Measurements from ENCODE around the gene CARD10.
"Not testable (repeated sequence)": the region's sequence is repeated elsewhere in the genome, so short reads cannot be mapped to it uniquely, and the experiment has no call there.

The CARD10 gene

GRCh38 chr22:37484480-37485394 lies 34.5 kb downstream of the CARD10 start:
- no peak for DNase-seq

GRCh38 chr22:37483050-37483449 lies 36.2 kb downstream of the CARD10 start:
- no peak for DNase-seq

- no peak for DNase-seq
Measured at GRCh38 chr22:37482244-37482643, 37.0 kb downstream of the CARD10 start.

- DNase-seq: no peak
Measured at GRCh38 chr22:37481347-37481907, 37.8 kb downstream of the CARD10 start.

GRCh38 chr22:37480387-37481346 lies 38.5 kb downstream of the CARD10 start:
- DNase-seq: no peak

GRCh38 chr22:37479196-37479595 lies 40.0 kb downstream of the CARD10 start:
- no peak for DNase-seq

- DNase-seq: no peak
Measured at GRCh38 chr22:37476389-37477329, 42.6 kb downstream of the CARD10 start.

- no peak for DNase-seq
Measured at GRCh38 chr22:37474447-37475090, 44.6 kb downstream of the CARD10 start.

- DNase-seq: no peak
Measured at GRCh38 chr22:37473437-37473946, 45.7 kb downstream of the CARD10 start.

GRCh38 chr22:37472418-37473006 lies 46.7 kb downstream of the CARD10 start:
- no peak for DNase-seq

GRCh38 chr22:37471727-37472417 lies 47.3 kb downstream of the CARD10 start:
- DNase-seq: peak; percentile 34

- DNase-seq: no peak
Measured at GRCh38 chr22:37470087-37470445, 49.1 kb downstream of the CARD10 start.

- no peak for DNase-seq
Measured at GRCh38 chr22:37469416-37470086, 49.7 kb downstream of the CARD10 start.

- not testable (repeated sequence) for DNase-seq
Measured at GRCh38 chr22:37468201-37468695, 51.0 kb downstream of the CARD10 start.

GRCh38 chr22:37467391-37467955 lies 51.7 kb downstream of the CARD10 start:
- DNase-seq: no peak

- DNase-seq: no peak
Measured at GRCh38 chr22:37464181-37464580, 55.0 kb downstream of the CARD10 start.

- DNase-seq: no peak
Measured at GRCh38 chr22:37462983-37463382, 56.2 kb downstream of the CARD10 start.

GRCh38 chr22:37462436-37462835 lies 56.8 kb downstream of the CARD10 start:
- DNase-seq: no peak

- DNase-seq: peak; percentile 21
Measured at GRCh38 chr22:37461961-37462360, 57.3 kb downstream of the CARD10 start.

All from NCI-H2029 (cell line).